ENCODE results near the gene EEF2K. TPM values are rescaled to one million over a fixed set of nuclear protein-coding genes. Genes with fewer than 3 reads are reported as not detected.

EEF2K gene
- total RNA-seq, 1 experiment from 2014 or later, result 17.5 TPM

DNA sequence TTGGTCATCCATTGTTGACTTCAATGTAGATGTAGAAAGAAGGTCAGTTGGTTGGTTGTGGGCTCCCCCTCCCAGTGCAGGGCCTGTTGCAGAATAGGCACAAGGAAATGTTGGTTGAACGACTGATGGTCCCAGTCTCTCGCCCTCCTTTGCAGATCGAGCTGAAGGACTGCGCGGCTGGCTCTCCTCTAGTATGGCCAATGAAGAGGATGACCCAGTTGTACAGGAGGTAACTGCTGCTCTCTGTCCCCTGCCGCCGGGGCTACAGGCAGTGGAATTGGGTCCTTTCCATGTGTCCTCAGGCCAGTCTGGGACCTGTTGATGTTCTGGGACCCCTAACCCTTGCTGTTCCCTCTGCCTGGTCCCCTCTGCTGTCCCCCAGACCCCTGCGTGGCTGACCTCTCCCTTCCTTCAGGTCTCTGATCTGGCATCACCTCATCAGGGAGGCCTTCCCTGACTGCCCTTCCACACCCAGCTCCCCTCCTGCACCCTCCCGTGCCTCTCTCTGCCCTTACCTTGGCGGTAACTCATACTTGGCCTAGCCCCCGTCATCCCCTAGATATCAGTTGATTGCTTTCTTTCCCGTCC, 96.8 kb downstream of the EEF2K start:
- H3K9me3 ChIP-seq, result no peaks in the 10 kb centered on the region
- no peak overlapping the region for H3K4me3 ChIP-seq (ENCODE audit: low read depth, low read length)
- DNase-seq, result no peak
- H3K36me3 Mint-ChIP-seq (ENCODE audit: insufficient read depth, unreplicated experiment), result peaks cover 51% of the 10 kb centered on the region
- H3K27me3 ChIP-seq (replicated peaks; ENCODE audit: control insufficient read depth, insufficient read depth, low read length), result no peaks in the 10 kb centered on the region
- H3K36me3 ChIP-seq (ENCODE audit: control insufficient read depth, insufficient read depth, low read length), result no peaks in the 10 kb centered on the region; the same call in 1 of the 2 replicates
- H3K4me3 Mint-ChIP-seq (ENCODE audit: unreplicated experiment), result no peak overlapping the region
- POLR2A ChIA-PET, result no interaction called here
- intact Hi-C loops (cut with micrococcal nuclease; ENCODE audit: unreplicated experiment), result no loop called here
- H3K4me1 ChIP-seq, result peaks cover 5% of the 10 kb centered on the region
- H3K9me3 Mint-ChIP-seq (ENCODE audit: unreplicated experiment), result no peaks in the 10 kb centered on the region
- CTCF ChIA-PET, result no interaction called here
- H3K4me1 Mint-ChIP-seq (ENCODE audit: low read depth, unreplicated experiment), result peaks cover 13% of the 10 kb centered on the region
- no peaks in the 10 kb centered on the region for H3K27me3 Mint-ChIP-seq (ENCODE audit: insufficient read depth, unreplicated experiment)
- no TSS peak for BruUV-seq (replicated peaks)
- no peak overlapping the region for H3K27ac Mint-ChIP-seq (ENCODE audit: unreplicated experiment)
- TF ChIP-seq, protein P1, sequence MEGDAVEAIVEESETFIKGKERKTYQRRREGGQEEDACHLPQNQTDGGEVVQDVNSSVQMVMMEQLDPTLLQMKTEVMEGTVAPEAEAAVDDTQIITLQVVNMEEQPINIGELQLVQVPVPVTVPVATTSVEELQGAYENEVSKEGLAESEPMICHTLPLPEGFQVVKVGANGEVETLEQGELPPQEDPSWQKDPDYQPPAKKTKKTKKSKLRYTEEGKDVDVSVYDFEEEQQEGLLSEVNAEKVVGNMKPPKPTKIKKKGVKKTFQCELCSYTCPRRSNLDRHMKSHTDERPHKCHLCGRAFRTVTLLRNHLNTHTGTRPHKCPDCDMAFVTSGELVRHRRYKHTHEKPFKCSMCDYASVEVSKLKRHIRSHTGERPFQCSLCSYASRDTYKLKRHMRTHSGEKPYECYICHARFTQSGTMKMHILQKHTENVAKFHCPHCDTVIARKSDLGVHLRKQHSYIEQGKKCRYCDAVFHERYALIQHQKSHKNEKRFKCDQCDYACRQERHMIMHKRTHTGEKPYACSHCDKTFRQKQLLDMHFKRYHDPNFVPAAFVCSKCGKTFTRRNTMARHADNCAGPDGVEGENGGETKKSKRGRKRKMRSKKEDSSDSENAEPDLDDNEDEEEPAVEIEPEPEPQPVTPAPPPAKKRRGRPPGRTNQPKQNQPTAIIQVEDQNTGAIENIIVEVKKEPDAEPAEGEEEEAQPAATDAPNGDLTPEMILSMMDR (IDR thresholded peaks at IDR 0.05; ENCODE audit: insufficient read depth in 1 of 2, low read depth in 1 of 2, low read length in 1 of 2, severe bottlenecking in 1 of 2, unreplicated experiment in 1 of 2), result no peak

GRCh38 chr16:22304411-22304810, 98.3 kb downstream of the EEF2K start:
- Mint-ChIP-seq H3K4me1 (ENCODE audit: low read depth, unreplicated experiment) (peaks cover 5% of the 10 kb centered on the region), H3K4me3 (ENCODE audit: unreplicated experiment) (no peak overlapping the region), H3K36me3 (ENCODE audit: insufficient read depth, unreplicated experiment) (peaks cover 48% of the 10 kb centered on the region), H3K27ac (ENCODE audit: unreplicated experiment) (no peak overlapping the region), H3K9me3 (ENCODE audit: unreplicated experiment) (no peaks in the 10 kb centered on the region), H3K27me3 (ENCODE audit: insufficient read depth, unreplicated experiment) (no peaks in the 10 kb centered on the region)
- no peaks in the 10 kb centered on the region for H3K27me3 ChIP-seq (replicated peaks; ENCODE audit: control insufficient read depth, insufficient read depth, low read length)
- no TSS peak for BruUV-seq (replicated peaks)
- CTCF ChIA-PET, result no interaction called here
- no peaks in the 10 kb centered on the region; the same call in 1 of the 2 replicates for H3K36me3 ChIP-seq (ENCODE audit: control insufficient read depth, insufficient read depth, low read length)
- no peaks in the 10 kb centered on the region for H3K4me1 ChIP-seq
- POLR2A ChIA-PET, result no interaction called here
- DNase-seq, result no peak
- H3K9me3 ChIP-seq, result no peaks in the 10 kb centered on the region
- TF ChIP-seq, protein P1 (IDR thresholded peaks at IDR 0.05; ENCODE audit: insufficient read depth in 1 of 2, low read depth in 1 of 2, low read length in 1 of 2, severe bottlenecking in 1 of 2, unreplicated experiment in 1 of 2), result no peak
- no peak overlapping the region for H3K4me3 ChIP-seq (ENCODE audit: low read depth, low read length)
- intact Hi-C loops (cut with micrococcal nuclease; ENCODE audit: unreplicated experiment), result no loop called here

DNA sequence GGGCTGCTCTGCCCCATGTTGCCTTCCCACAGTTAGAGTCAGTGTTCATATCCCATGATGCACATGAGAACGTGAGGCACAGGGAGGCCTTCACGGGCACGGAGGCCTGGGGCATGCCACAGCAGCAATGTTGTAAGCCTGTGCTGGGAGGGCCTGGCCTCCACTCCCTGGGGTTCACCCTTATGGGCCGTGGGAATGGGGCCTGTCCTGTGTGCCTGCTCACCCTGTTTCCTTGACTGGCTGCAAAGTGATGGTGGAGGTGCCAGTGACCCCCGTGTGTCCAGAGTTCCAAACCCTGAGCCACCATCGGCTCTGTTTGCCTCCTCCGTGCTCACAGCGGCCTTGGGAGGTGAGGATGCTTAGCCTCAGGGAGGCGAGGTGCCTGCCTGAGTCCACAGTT, 100.7 kb downstream of the EEF2K start:
- BruUV-seq (replicated peaks), result no TSS peak
- TF ChIP-seq, protein P1 (IDR thresholded peaks at IDR 0.05; ENCODE audit: insufficient read depth in 1 of 2, low read depth in 1 of 2, low read length in 1 of 2, severe bottlenecking in 1 of 2, unreplicated experiment in 1 of 2), result no peak
- no peaks in the 10 kb centered on the region for H3K9me3 Mint-ChIP-seq (ENCODE audit: unreplicated experiment)
- H3K4me1 Mint-ChIP-seq (ENCODE audit: low read depth, unreplicated experiment), result no peaks in the 10 kb centered on the region
- no peaks in the 10 kb centered on the region; the same call in 1 of the 2 replicates for H3K36me3 ChIP-seq (ENCODE audit: control insufficient read depth, insufficient read depth, low read length)
- intact Hi-C loops (cut with micrococcal nuclease; ENCODE audit: unreplicated experiment), result no loop called here
- H3K9me3 ChIP-seq, result no peaks in the 10 kb centered on the region
- H3K27ac Mint-ChIP-seq (ENCODE audit: unreplicated experiment), result no peak overlapping the region
- POLR2A ChIA-PET, result no interaction called here
- CTCF ChIA-PET, result no interaction called here
- no peaks in the 10 kb centered on the region for H3K27me3 ChIP-seq (replicated peaks; ENCODE audit: control insufficient read depth, insufficient read depth, low read length)
- peaks cover 42% of the 10 kb centered on the region for H3K36me3 Mint-ChIP-seq (ENCODE audit: insufficient read depth, unreplicated experiment)
- H3K4me3 ChIP-seq (ENCODE audit: low read depth, low read length), result no peak overlapping the region
- no peaks in the 10 kb centered on the region for H3K4me1 ChIP-seq
- H3K4me3 Mint-ChIP-seq (ENCODE audit: unreplicated experiment), result no peak overlapping the region
- DNase-seq, result no peak
- no peaks in the 10 kb centered on the region for H3K27me3 Mint-ChIP-seq (ENCODE audit: insufficient read depth, unreplicated experiment)

All from Caco-2 (cell line).